ENCODE data around the gene LRP2. TPM values are rescaled to one million over a fixed set of nuclear protein-coding genes. Genes with fewer than 3 reads are reported as not detected.

Gene LRP2
- total and polyA plus RNA-seq, 4 donors = 0.19 to 5.7 (median 0.40) TPM

GRCh38 chr2:169110916-169111315 lies 251.4 kb downstream of the LRP2 start:
- H3K27ac ChIP-seq (ENCODE audit: low read depth in 1 of 2, low read length in 2 of 2) = no peak overlapping the region
- TF ChIP-seq SP1 (IDR thresholded peaks at IDR 0.05) (no peak), MAX (IDR thresholded peaks at IDR 0.05) (no peak), GABPA (IDR thresholded peaks at IDR 0.05 in 1 of 2, conservative IDR thresholded peaks at IDR 0.05 in 1 of 2) (no peak), HNF4G (IDR thresholded peaks at IDR 0.05) (no peak), JUND (IDR thresholded peaks at IDR 0.05) (no peak), ATF3 (IDR thresholded peaks at IDR 0.05) (no peak), YY1 (IDR thresholded peaks at IDR 0.05) (no peak), RAD21 (IDR thresholded peaks at IDR 0.05) (no peak), ZBTB33 (IDR thresholded peaks at IDR 0.05) (no peak), EGR1 (IDR thresholded peaks at IDR 0.05; ENCODE audit: low read depth in 2 of 2) (no peak), FOXA1 (IDR thresholded peaks at IDR 0.05) (no peak), TAF1 (conservative IDR thresholded peaks at IDR 0.05) (no peak)
- no peak for DNase-seq (ENCODE audit: low spot score)
- H3K9me3 ChIP-seq (ENCODE audit: control insufficient read depth in 4 of 4, low read length in 3 of 4) = no peaks in the 10 kb centered on the region
- H3K36me3 ChIP-seq (ENCODE audit: control insufficient read depth in 4 of 4, insufficient read depth in 3 of 4, low read depth in 1 of 4, low read length in 3 of 4) = no peaks in the 10 kb centered on the region
- no peak overlapping the region for H3K9ac ChIP-seq (ENCODE audit: low read depth in 1 of 2, low read length in 2 of 2)
- H3K27me3 ChIP-seq (ENCODE audit: control insufficient read depth in 4 of 4, insufficient read depth in 4 of 4, low read length in 3 of 4) = no peaks in the 10 kb centered on the region
- H3K4me1 ChIP-seq (ENCODE audit: control insufficient read depth in 4 of 4, insufficient read depth in 4 of 4, low read length in 3 of 4) = no peaks in the 10 kb centered on the region
- H3K4me3 ChIP-seq (ENCODE audit: low read depth in 1 of 3, low read length in 3 of 3) = no peak overlapping the region
- WGBS = 70% methylated on average over 18 of the region's 18 CpGs

- 86% methylated on average over 7 of the region's 7 CpGs for WGBS
- no peaks in the 10 kb centered on the region for H3K36me3 ChIP-seq (ENCODE audit: control insufficient read depth in 4 of 4, insufficient read depth in 3 of 4, low read depth in 1 of 4, low read length in 3 of 4)
- no peak for DNase-seq (ENCODE audit: low spot score)
- H3K9me3 ChIP-seq (ENCODE audit: control insufficient read depth in 4 of 4, low read length in 3 of 4) = no peaks in the 10 kb centered on the region
- H3K4me3 ChIP-seq (ENCODE audit: low read depth in 1 of 3, low read length in 3 of 3) = no peak overlapping the region
- no peak for TF ChIP-seq NR2F2 (IDR thresholded peaks at IDR 0.05)
- no peak for TF ChIP-seq MAX (IDR thresholded peaks at IDR 0.05)
- TF ChIP-seq ZBTB33 (IDR thresholded peaks at IDR 0.05) = no peak
- no peak for TF ChIP-seq RAD21 (IDR thresholded peaks at IDR 0.05)
- no peak for TF ChIP-seq JUND (IDR thresholded peaks at IDR 0.05)
- H3K27ac ChIP-seq (ENCODE audit: low read depth in 1 of 2, low read length in 2 of 2) = no peak overlapping the region
- no peaks in the 10 kb centered on the region for H3K4me1 ChIP-seq (ENCODE audit: control insufficient read depth in 4 of 4, insufficient read depth in 4 of 4, low read length in 3 of 4)
- H3K9ac ChIP-seq (ENCODE audit: low read depth in 1 of 2, low read length in 2 of 2) = no peak overlapping the region
- no peaks in the 10 kb centered on the region for H3K27me3 ChIP-seq (ENCODE audit: control insufficient read depth in 4 of 4, insufficient read depth in 4 of 4, low read length in 3 of 4)
Measured at GRCh38 chr2:169110419-169110818, 251.9 kb downstream of the LRP2 start.

All from liver (tissue), 9 donors.